HPDE6-E6E7 (cell line): ENCODE measurements around the gene SELENOK.
"Not testable (repeated sequence)": the region's sequence is repeated elsewhere in the genome, so short reads cannot be mapped to it uniquely, and the experiment has no call there.

ENCODE experiments used
- DNase-seq: peaks from one replicate; pipeline ENCODE4 v3.0.0; 2011; ENCODE audit warnings: missing footprints; ENCODE audit errors: extremely low spot score

The SELENOK gene

GRCh38 chr3:53891497-53892285 is at the start of gene SELENOK:
Gene SELENOK, minus strand, starts transcription at chr3:53891859.
- DNase-seq = peak; percentile 58

- DNase-seq = no peak
Measured at GRCh38 chr3:53941184-53941583, 49.5 kb upstream of the SELENOK start.

DNA sequence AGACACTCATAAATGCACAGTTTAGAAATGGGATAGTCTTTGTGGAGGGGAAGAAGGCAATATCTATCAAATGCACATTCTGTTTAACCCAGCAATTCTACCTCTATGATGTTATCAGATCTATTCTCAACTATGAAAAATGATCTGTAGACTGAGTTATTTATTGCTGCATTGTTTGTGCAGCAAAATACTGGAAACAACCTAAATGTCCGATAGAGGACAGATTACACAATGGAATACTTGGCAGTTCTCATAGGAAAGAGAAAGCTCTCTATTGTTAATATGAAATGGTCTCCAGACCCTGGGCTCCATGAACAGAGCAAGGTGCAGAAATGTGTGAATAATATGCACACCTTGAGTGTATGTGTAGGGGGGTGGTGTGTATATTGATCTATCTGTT is 49.0 kb upstream of the SELENOK start:
- DNase-seq = no peak

DNA sequence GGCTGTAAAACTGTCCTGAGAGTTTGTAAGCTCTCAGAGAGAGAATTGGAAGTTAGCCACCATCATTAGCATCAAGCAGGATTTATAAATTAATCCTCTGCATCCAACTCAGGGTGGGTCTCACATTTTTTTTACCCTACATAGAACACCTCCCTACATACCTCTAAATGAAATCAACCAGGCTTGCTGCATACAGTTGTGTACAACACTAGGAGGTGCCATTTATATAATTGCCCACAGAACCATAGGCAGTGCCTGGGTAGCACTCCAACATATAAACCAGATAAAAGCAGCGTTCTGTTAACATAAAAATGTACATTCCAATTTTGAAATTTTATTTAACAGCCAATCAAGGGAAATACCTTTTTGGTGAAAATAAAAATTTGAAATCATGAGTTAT is 48.2 kb upstream of the SELENOK start:
- no peak for DNase-seq

GRCh38 chr3:53939086-53939582 is 47.5 kb upstream of the SELENOK start:
- no peak for DNase-seq

DNA sequence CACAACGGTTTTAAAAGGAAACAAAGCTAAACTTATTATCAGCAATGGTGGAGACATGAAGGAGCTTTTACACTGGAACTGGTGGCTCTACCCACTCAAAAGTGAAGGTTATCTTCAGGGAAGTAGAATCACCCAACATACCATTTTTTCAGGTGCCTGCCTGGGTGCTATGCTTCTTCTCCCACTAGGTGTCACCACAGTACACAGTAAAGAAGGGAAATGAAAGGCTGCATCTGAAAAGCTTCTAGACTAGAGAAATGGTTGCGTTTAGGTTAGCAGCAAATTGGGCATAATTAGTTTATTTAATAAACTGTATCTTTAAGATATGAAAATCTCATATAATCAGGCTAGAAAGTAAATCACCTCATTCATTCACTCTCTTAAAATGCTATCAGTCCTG is 47.0 kb upstream of the SELENOK start:
- no peak for DNase-seq

DNA sequence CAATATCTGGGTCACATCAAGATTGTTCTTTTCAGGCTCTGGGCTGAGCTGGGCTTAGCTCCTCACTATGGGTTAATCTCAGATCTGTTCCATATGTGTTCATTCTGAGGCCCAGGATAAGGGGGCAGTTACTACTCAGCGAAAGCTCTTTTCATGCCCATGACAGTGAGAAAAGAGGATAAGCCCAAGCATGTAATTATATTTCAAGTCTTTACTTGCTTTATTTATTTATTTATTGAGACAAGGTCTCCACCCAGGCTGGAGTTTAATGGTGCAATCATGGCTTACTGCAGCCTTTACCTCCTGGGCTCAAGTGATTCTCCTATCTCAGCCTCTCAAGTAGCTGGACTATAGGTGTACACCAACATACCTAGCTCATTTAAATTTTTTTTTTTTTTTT is 44.7 kb upstream of the SELENOK start:
- no peak for DNase-seq

GRCh38 chr3:53935283-53935901 is 43.7 kb upstream of the SELENOK start:
- DNase-seq = no peak

GRCh38 chr3:53927208-53927872 is 35.7 kb upstream of the SELENOK start:
- DNase-seq = not testable (repeated sequence)

- DNase-seq = no peak
Measured at GRCh38 chr3:53921296-53921695, 29.6 kb upstream of the SELENOK start.

GRCh38 chr3:53919741-53920140 is 28.1 kb upstream of the SELENOK start:
- no peak for DNase-seq

DNA sequence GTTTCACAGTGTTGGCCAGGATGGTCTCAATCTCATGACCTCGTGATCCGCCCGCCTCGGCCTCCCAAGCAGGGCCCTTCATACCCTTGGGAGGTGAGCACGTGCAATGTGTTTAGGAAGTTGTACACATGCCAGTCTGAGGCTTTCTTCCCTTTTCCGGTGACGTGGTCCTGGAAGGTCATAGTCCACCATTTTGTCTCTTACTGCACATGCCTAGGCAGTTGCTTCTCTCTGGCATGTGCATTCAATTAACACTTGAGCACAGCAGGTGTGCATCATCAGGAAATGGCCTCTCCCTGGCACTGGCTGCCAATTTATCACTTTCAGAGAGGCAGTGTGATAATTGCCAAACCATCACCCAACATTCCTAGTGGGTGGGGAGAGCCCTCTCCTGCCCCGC is 21.7 kb upstream of the SELENOK start:
- no peak for DNase-seq

GRCh38 chr3:53902711-53903110 is 11.1 kb upstream of the SELENOK start:
- DNase-seq = no peak

DNA sequence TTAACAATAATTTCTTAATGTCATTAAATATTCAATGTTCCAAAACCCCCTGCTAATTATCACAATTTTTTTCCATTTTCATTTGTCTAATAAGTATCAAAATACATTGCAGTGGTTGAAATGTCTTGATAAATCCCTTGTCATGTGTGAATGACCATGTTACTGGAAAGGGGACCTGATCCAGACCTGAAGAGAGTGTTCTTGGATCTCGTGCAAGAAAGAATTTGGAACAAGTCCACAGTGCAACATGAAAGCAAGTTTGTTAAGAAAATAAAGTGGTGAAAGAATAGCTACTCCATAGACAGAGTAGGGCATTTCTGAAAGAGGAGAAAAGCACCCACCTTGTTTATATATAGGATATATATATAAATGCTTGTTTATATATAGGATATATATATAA is 10.4 kb upstream of the SELENOK start:
- DNase-seq = no peak

GRCh38 chr3:53900666-53901331 is 9.1 kb upstream of the SELENOK start:
- DNase-seq = no peak

- no peak for DNase-seq
Measured at GRCh38 chr3:53899750-53900149, 8.1 kb upstream of the SELENOK start.

DNA sequence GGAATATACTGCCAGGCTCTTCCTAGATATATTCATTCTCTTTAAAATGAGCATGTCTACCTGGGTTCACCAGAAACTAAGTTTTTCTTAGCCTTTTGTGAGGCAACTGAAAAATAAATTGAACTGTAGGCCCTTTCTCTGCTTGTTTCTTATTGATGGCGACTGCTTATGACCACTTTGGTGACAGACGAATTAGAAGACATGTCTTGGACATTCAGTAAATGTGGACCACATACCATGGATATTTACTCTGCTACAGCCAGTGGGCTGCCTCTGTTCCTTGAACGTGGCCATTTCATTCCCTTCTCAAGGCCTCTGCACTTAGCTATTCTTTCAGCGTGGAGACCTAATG is 603 bp upstream of the SELENOK start:
- DNase-seq = no peak

GRCh38 chr3:53890726-53891475 is 758 bp downstream of the SELENOK start:
- no peak for DNase-seq

DNA sequence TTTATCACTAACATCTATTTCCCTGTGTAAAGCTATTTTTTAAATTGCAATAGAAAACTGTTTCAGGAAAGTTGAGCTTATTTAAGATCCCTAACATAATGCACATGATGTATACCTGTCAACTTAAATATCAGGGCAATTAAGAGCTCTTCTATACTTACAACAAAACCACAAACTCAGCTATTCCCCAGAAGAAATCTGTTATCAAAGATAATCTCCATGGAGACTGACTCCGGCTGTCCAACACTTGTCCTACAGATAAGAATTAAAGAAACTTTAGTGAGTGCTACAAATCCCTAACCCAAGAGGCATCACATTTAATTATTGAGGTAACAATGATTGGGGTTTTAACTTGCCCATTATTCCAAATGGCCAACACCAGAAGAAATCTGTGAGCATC is 3.4 kb downstream of the SELENOK start:
- no peak for DNase-seq

DNA sequence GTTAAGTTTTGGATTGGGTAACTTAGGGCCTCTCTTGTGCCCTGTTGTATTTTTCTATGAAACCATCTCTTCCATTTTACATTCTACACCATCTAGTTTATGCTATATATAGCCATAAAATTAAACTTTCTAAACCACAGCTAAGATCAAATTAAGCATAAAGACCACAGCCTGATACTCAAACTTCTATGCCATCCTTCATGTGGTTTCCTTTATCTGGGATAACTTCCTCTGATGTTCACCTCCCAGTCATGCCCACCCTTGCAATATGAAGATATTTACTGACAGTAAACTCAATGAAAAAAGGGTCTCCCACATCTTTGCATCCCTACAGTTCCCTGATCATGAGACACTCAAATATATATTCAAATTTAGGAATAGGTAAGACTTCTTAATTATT is 4.2 kb downstream of the SELENOK start:
- DNase-seq = no peak

GRCh38 chr3:53885239-53885638 is 6.4 kb downstream of the SELENOK start:
- DNase-seq = no peak

GRCh38 chr3:53884623-53885022 is 7.0 kb downstream of the SELENOK start:
- DNase-seq = no peak
